Activated CD4-positive, alpha-beta T cell treated with anti-CD3 and anti-CD28 coated beads, Interleukin-2, amount 50 U/mL, for 4 hours (primary cell): Measurements from ENCODE around the gene SIVA1.
"Not testable (repeated sequence)": the region's sequence is repeated elsewhere in the genome, so short reads cannot be mapped to it uniquely, and the experiment has no call there.

Source experiments
- DNase-seq, 2 experiments: peaks; one replicate each; pipeline ENCODE4 v3.0.0-alpha.2; 2020

Gene SIVA1

GRCh38 chr14:104721505-104722431 is 31.2 kb upstream of the SIVA1 start:
- DNase-seq, result no peak

GRCh38 chr14:104722938-104723650 is 29.9 kb upstream of the SIVA1 start:
- no peak for DNase-seq

GRCh38 chr14:104723651-104724406 is 29.1 kb upstream of the SIVA1 start, which contains the start of gene ADSS1:
TSS of gene ADSS1 (plus strand) at chr14:104724229. CDS start at chr14:104724271, 42 bp downstream.
- DNase-seq, result peak; percentile 26 to 43

GRCh38 chr14:104724407-104724980 is 28.5 kb upstream of the SIVA1 start:
- peak; percentile 15 to 28 for DNase-seq

GRCh38 chr14:104724981-104725771 is 27.8 kb upstream of the SIVA1 start:
- DNase-seq, result no peak

- DNase-seq, result no peak
Observed at GRCh38 chr14:104725772-104726548, 27.0 kb upstream of the SIVA1 start.

- no peak for DNase-seq
Observed at GRCh38 chr14:104726600-104727451, 26.1 kb upstream of the SIVA1 start.

- DNase-seq, result no peak
Observed at GRCh38 chr14:104728631-104729030, 24.3 kb upstream of the SIVA1 start.

- DNase-seq, result not testable (repeated sequence)
Observed at GRCh38 chr14:104729176-104729834, 23.6 kb upstream of the SIVA1 start.

GRCh38 chr14:104729835-104730181 is 23.1 kb upstream of the SIVA1 start:
- DNase-seq, result no peak

GRCh38 chr14:104730487-104730886 is 22.5 kb upstream of the SIVA1 start:
- no peak for DNase-seq

GRCh38 chr14:104731320-104732294 is 21.3 kb upstream of the SIVA1 start:
- no peak for DNase-seq

- no peak for DNase-seq
Observed at GRCh38 chr14:104732355-104732804, 20.6 kb upstream of the SIVA1 start.

- no peak for DNase-seq
Observed at GRCh38 chr14:104732931-104733681, 19.8 kb upstream of the SIVA1 start.

GRCh38 chr14:104734051-104734587 is 18.8 kb upstream of the SIVA1 start:
- DNase-seq, result no peak

- no peak for DNase-seq
Observed at GRCh38 chr14:104734601-104734990, 18.4 kb upstream of the SIVA1 start.
